ENCODE results near the gene PRRT2. TPM values are rescaled to one million over a fixed set of nuclear protein-coding genes. Genes with fewer than 3 reads are reported as not detected.
A peak's percentile ranks its signal among the peaks of the same experiment; 100 is the strongest.
"Not testable (repeated sequence)": the region's sequence is repeated elsewhere in the genome, so short reads cannot be mapped to it uniquely, and the experiment has no call there.

Gene PRRT2
- total RNA-seq, 1 donor from 2014 or later: 24.7 TPM

- Mint-ChIP-seq H3K9me3 (no peaks in the 10 kb centered on the region), H3K4me3 (peak within 1 kb of the TSS; percentile 98), H3K27ac (peak within 1 kb of the TSS; percentile 98), H3K27me3 (ENCODE audit: low read depth) (no peaks in the 10 kb centered on the region), H3K36me3 (peaks cover 2% of the 10 kb centered on the region), H3K4me1 (peaks cover 32% of the 10 kb centered on the region)
- peak; percentile 51 for TF ChIP-seq CTCF (IDR thresholded peaks at IDR 0.05; ENCODE audit: unreplicated experiment)
- DNase-seq (ENCODE audit: low spot score in 2 of 2, unreplicated experiment in 2 of 2): peak; percentile 99 to 100
These were observed 21.6 kb upstream of the PRRT2 start, which contains the start of gene KIF22 for GRCh38 chr16:29790183-29790948. KIF22 (plus strand) TSS chr16:29790751; CDS start chr16:29790760, 9 bp downstream.

- Mint-ChIP-seq H3K9me3 (no peaks in the 10 kb centered on the region), H3K27me3 (ENCODE audit: low read depth) (no peaks in the 10 kb centered on the region), H3K27ac (peak overlapping the region; percentile 98), H3K4me3 (peak overlapping the region; percentile 98), H3K4me1 (peaks cover 28% of the 10 kb centered on the region), H3K36me3 (peaks cover 2% of the 10 kb centered on the region)
- TF ChIP-seq CTCF (IDR thresholded peaks at IDR 0.05; ENCODE audit: unreplicated experiment): no peak
- DNase-seq (ENCODE audit: low spot score in 2 of 2, unreplicated experiment in 2 of 2): no peak
These were observed 20.8 kb upstream of the PRRT2 start for GRCh38 chr16:29790949-29791844.

GRCh38 chr16:29791845-29792807 lies 19.9 kb upstream of the PRRT2 start:
- Mint-ChIP-seq H3K27me3 (ENCODE audit: low read depth) (no peaks in the 10 kb centered on the region), H3K27ac (peak overlapping the region; percentile 98), H3K4me3 (peak overlapping the region; percentile 98), H3K4me1 (peaks cover 28% of the 10 kb centered on the region), H3K9me3 (no peaks in the 10 kb centered on the region), H3K36me3 (peaks cover 7% of the 10 kb centered on the region)
- TF ChIP-seq CTCF (IDR thresholded peaks at IDR 0.05; ENCODE audit: unreplicated experiment): no peak
- DNase-seq (ENCODE audit: low spot score in 2 of 2, unreplicated experiment in 2 of 2): no peak

GRCh38 chr16:29793153-29793552 lies 18.8 kb upstream of the PRRT2 start:
- not testable (repeated sequence) for DNase-seq (ENCODE audit: low spot score in 2 of 2, unreplicated experiment in 2 of 2); H3K27ac Mint-ChIP-seq; H3K9me3 Mint-ChIP-seq; H3K27me3 Mint-ChIP-seq (ENCODE audit: low read depth)
- peaks cover 12% of the 10 kb centered on the region for H3K36me3 Mint-ChIP-seq
- H3K4me3 Mint-ChIP-seq: peak overlapping the region; percentile 4
- peaks cover 28% of the 10 kb centered on the region for H3K4me1 Mint-ChIP-seq

GRCh38 chr16:29794231-29794710 lies 17.7 kb upstream of the PRRT2 start:
- Mint-ChIP-seq H3K9me3 (no peaks in the 10 kb centered on the region), H3K36me3 (peaks cover 12% of the 10 kb centered on the region), H3K4me1 (peaks cover 28% of the 10 kb centered on the region), H3K27me3 (ENCODE audit: low read depth) (no peaks in the 10 kb centered on the region), H3K27ac (no peak overlapping the region), H3K4me3 (no peak overlapping the region)
- TF ChIP-seq CTCF (IDR thresholded peaks at IDR 0.05; ENCODE audit: unreplicated experiment): no peak
- DNase-seq (ENCODE audit: low spot score in 2 of 2, unreplicated experiment in 2 of 2): no peak
